DND-41 (cell line): Measurements from ENCODE around the gene STOML1.

Experiments
- ATAC-seq: fragments of 200-7000 bp; cut with Tn5 transposase; 3 replicates; pipeline ENCODE4 v1.9.1; 2021; ENCODE audit warnings: low read depth; ENCODE audit not compliant: insufficient read depth
- DNase-seq: peaks from one replicate; pipeline ENCODE4 v3.0.0-alpha.2; 2020
- H2AFZ ChIP-seq: 2 replicates; pipeline ENCODE4 v1.6.0; 2012; ENCODE audit warnings: low read depth, low read length
- H3K27ac ChIP-seq: 2 replicates; pipeline ENCODE4 v1.5.1; 2012; ENCODE audit warnings: low read length, inconsistent platforms
- H3K27me3 ChIP-seq: fragments of 200-600 bp; sonication (generic); 2 replicates; pipeline ENCODE4 v1.6.0; 2012; ENCODE audit warnings: low read length, mild to moderate bottlenecking, inconsistent platforms; ENCODE audit not compliant: insufficient read depth, poor library complexity
- H3K36me3 ChIP-seq: 2 replicates; pipeline ENCODE4 v1.5.1; 2012; ENCODE audit warnings: low read length, inconsistent platforms; ENCODE audit not compliant: insufficient read depth
- H3K4me1 ChIP-seq: 2 replicates; pipeline ENCODE4 v1.5.1; 2012; ENCODE audit warnings: mild to moderate bottlenecking, low read length; ENCODE audit not compliant: insufficient read depth
- H3K4me2 ChIP-seq: 2 replicates; pipeline ENCODE4 v1.6.0; 2012; ENCODE audit warnings: mild to moderate bottlenecking, moderate library complexity, low read length, inconsistent platforms; ENCODE audit not compliant: insufficient read depth
- H3K4me3 ChIP-seq, 2 experiments: fragments of 200-600 bp in 1 of 2; shearing (Covaris generic) in 1 of 2; 2 replicates each; pipeline ENCODE4 v1.5.1; 2012 to 2016; ENCODE audit warnings: inconsistent platforms in 2 of 2, low read length in 2 of 2, mild to moderate bottlenecking in 2 of 2, low read depth in 1 of 2, moderate library complexity in 1 of 2
- H3K79me2 ChIP-seq: 2 replicates; pipeline ENCODE4 v1.6.0; 2012; ENCODE audit warnings: low read length, inconsistent platforms; ENCODE audit not compliant: insufficient read depth
- H3K9ac ChIP-seq: 2 replicates; pipeline ENCODE4 v1.6.0; 2012; ENCODE audit warnings: low read depth, mild to moderate bottlenecking, inconsistent platforms, low read length, moderate library complexity
- H3K9me3 ChIP-seq: 2 replicates; pipeline ENCODE4 v1.5.1; 2012; ENCODE audit warnings: low read length, moderate library complexity, mild to moderate bottlenecking, inconsistent platforms; ENCODE audit not compliant: insufficient read depth, severe bottlenecking
- H4K20me1 ChIP-seq: 2 replicates; pipeline ENCODE4 v1.6.0; 2012; ENCODE audit warnings: low read length; ENCODE audit not compliant: insufficient read depth
- EZH2 ChIP-seq: IDR thresholded peaks from 3 replicates; pipeline ENCODE4 v1.6.1; 2012; ENCODE audit warnings: borderline replicate concordance, low read depth, mild to moderate bottlenecking, moderate library complexity, low read length, inconsistent platforms; ENCODE audit not compliant: severe bottlenecking
- TF ChIP-seq, protein P1 (sequence below): IDR thresholded peaks from 2 replicates; pipeline ENCODE4 v1.5.1; 2012; ENCODE audit warnings: borderline replicate concordance, low read length, moderate library complexity, mild to moderate bottlenecking; ENCODE audit not compliant: poor library complexity, severe bottlenecking; ENCODE audit errors: extremely low read depth

STOML1 gene

DNA sequence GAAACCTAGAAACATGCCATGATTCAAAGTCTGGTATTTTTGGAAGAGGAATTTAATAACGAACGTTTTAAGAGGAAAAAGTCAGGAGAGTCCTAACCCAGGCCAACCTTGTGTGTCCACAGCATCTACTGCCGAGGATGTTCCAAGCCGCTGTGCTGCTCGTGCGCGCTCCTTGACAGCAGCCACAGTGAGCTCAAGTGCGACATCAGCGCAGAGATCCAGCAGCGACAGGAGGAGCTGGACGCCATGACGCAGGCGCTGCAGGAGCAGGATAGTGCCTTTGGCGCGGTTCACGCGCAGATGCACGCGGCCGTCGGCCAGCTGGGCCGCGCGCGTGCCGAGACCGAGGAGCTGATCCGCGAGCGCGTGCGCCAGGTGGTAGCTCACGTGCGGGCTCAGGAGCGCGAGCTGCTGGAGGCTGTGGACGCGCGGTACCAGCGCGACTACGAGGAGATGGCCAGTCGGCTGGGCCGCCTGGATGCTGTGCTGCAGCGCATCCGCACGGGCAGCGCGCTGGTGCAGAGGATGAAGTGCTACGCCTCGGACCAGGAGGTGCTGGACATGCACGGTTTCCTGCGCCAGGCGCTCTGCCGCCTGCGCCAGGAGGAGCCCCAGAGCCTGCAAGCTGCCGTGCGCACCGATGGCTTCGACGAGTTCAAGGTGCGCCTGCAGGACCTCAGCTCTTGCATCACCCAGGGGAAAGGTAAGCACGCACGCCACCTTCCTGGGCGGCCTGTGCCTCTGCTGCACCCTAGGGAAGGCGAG, 30.8 kb upstream of the STOML1 start:
- Histone ChIP-seq H3K9ac (no peak overlapping the region), H3K27ac (no peak overlapping the region), H4K20me1 (0 out of 2 replicates have a peak, but pooled peaks cover 3% of the 10 kb centered on the region), H3K27me3 (no peaks in the 10 kb centered on the region), H3K4me1 (no peaks in the 10 kb centered on the region), H3K36me3 (peaks cover 41% of the 10 kb centered on the region), H3K4me2 (no peak overlapping the region), H3K79me2 (peaks cover 5% of the 10 kb centered on the region; the same call in 1 of the 2 replicates), H2AFZ (no peak overlapping the region), H3K9me3 (no peaks in the 10 kb centered on the region), H3K4me3 (no peak overlapping the region)
- no peak for TF ChIP-seq EZH2
- TF ChIP-seq, protein P1, sequence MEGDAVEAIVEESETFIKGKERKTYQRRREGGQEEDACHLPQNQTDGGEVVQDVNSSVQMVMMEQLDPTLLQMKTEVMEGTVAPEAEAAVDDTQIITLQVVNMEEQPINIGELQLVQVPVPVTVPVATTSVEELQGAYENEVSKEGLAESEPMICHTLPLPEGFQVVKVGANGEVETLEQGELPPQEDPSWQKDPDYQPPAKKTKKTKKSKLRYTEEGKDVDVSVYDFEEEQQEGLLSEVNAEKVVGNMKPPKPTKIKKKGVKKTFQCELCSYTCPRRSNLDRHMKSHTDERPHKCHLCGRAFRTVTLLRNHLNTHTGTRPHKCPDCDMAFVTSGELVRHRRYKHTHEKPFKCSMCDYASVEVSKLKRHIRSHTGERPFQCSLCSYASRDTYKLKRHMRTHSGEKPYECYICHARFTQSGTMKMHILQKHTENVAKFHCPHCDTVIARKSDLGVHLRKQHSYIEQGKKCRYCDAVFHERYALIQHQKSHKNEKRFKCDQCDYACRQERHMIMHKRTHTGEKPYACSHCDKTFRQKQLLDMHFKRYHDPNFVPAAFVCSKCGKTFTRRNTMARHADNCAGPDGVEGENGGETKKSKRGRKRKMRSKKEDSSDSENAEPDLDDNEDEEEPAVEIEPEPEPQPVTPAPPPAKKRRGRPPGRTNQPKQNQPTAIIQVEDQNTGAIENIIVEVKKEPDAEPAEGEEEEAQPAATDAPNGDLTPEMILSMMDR, result no peak
- DNase-seq (no peak), ATAC-seq (no peak)

DNA sequence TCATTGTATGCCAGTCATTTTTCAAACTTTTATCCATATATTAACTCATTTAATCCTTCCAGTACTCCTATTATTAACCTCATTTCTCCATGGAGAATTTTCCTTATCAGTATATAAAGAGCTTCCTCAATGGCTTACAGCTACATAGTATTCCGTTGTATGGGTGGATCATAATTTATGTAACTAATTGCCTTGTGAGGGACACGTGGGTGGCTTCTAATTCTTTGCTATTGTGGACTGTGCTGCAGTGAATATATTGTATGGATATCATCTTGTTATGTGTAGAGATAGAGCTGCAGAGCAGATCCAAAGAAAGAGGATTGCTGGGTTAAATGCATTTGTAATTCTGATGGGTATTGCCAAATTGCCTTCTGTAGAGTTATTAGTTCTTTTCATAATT, 27.6 kb upstream of the STOML1 start:
- H3K4me1 ChIP-seq, result no peaks in the 10 kb centered on the region
- H2AFZ ChIP-seq, result no peak overlapping the region
- DNase-seq (no peak), ATAC-seq (no peak)
- H3K9ac ChIP-seq, result no peak overlapping the region
- H3K4me3 ChIP-seq, result no peak overlapping the region
- peaks cover 7% of the 10 kb centered on the region; the same call in 1 of the 2 replicates for H4K20me1 ChIP-seq
- H3K4me2 ChIP-seq, result no peak overlapping the region
- peaks cover 13% of the 10 kb centered on the region; the same call in 1 of the 2 replicates for H3K79me2 ChIP-seq
- TF ChIP-seq, protein P1, result no peak
- TF ChIP-seq EZH2, result no peak
- H3K36me3 ChIP-seq, result peaks cover 29% of the 10 kb centered on the region
- no peaks in the 10 kb centered on the region for H3K27me3 ChIP-seq
- H3K9me3 ChIP-seq, result no peaks in the 10 kb centered on the region
- no peak overlapping the region for H3K27ac ChIP-seq

DNA sequence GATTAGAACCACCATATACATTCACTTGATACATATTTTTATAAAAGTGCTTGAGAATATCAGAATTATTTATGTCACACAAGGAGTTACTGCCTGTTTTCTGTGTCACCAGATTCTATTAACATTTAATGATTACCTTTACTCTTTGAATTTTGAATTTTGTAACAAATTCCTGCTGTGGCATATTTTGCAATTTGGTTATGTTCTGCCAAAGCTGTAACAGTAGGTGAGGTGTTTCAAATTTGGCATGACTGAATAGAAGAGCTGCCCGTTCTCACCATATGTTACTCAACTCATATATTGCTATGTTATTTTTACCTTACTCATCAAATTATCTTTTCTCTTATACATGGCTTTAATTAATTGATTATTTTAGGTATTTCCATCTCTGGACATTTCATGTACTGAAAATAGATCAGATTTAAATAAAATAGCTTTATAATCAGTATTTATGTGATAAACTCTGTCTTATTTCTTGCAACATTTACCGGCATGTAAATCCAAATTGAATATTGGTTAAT, 21.3 kb upstream of the STOML1 start:
- Histone ChIP-seq H4K20me1 (peaks cover 4% of the 10 kb centered on the region; the same call in 1 of the 2 replicates), H3K4me3 (no peak overlapping the region), H3K36me3 (peaks cover 12% of the 10 kb centered on the region), H3K27me3 (no peaks in the 10 kb centered on the region), H3K27ac (no peak overlapping the region), H2AFZ (no peak overlapping the region), H3K4me2 (no peak overlapping the region), H3K79me2 (peaks cover 23% of the 10 kb centered on the region), H3K9me3 (no peaks in the 10 kb centered on the region), H3K4me1 (no peaks in the 10 kb centered on the region), H3K9ac (no peak overlapping the region)
- no peak for TF ChIP-seq EZH2
- TF ChIP-seq, protein P1, result no peak
- ATAC-seq, result no peak
- no peak for DNase-seq
